HepG2 (cell line): ENCODE data around the gene MEA1. TPM values are rescaled to one million over a fixed set of nuclear protein-coding genes. Genes with fewer than 3 reads are reported as not detected.
A peak's percentile ranks its signal among the peaks of the same experiment; 100 is the strongest.

Experiments used
- ADNP ChIP-seq: sonication (generic); formaldehyde crosslinking; IDR thresholded peaks from 2 replicates; pipeline ENCODE4 v1.4.0; 2020; ENCODE audit warnings: missing genetic modification reagents
- CBX2 ChIP-seq, 2 experiments: fragments of 200-600 bp in 1 of 2; sonication (generic); formaldehyde crosslinking in 1 of 2; IDR thresholded peaks; 2 replicates each; pipeline versions ENCODE4 v1.7.0 to v1.8.1; 2018 to 2022; ENCODE audit warnings: low read depth in 2 of 2, low read length in 1 of 2, mild to moderate bottlenecking in 1 of 2, missing genetic modification reagents in 1 of 2
- ERF ChIP-seq: IDR thresholded peaks from 2 replicates; pipeline ENCODE4 v1.6.1; 2018; ENCODE audit warnings: missing biosample characterization, missing genetic modification reagents
- ETV6 ChIP-seq: sonication (generic); formaldehyde crosslinking; conservative IDR thresholded peaks from 2 replicates; pipeline ENCODE4 v1.4.0; 2020; ENCODE audit warnings: missing genetic modification reagents
- KDM6A ChIP-seq: IDR thresholded peaks from 2 replicates; pipeline ENCODE4 v1.6.1; 2016; ENCODE audit warnings: low read depth
- MIXL1 ChIP-seq: IDR thresholded peaks from 2 replicates; pipeline ENCODE4 v1.6.1; 2016
- NAIF1 ChIP-seq: sonication (generic); formaldehyde crosslinking; IDR thresholded peaks from 2 replicates; pipeline ENCODE4 v1.5.0; 2020; ENCODE audit warnings: mild to moderate bottlenecking, missing genetic modification reagents, borderline replicate concordance
- NONO ChIP-seq, 2 experiments: fragments of 450-650 bp in 1 of 2; sonication (generic) in 1 of 2; formaldehyde crosslinking in 1 of 2; IDR thresholded peaks in 1 of 2; conservative IDR thresholded peaks in 1 of 2; 2 replicates each; pipeline versions ENCODE4 v1.6.1 to v1.8.0; 2017 to 2022; ENCODE audit warnings: mild to moderate bottlenecking in 1 of 2, missing genetic modification reagents in 1 of 2, moderate library complexity in 1 of 2
- PRPF4 ChIP-seq: fragments of 200-400 bp; formaldehyde crosslinking; IDR thresholded peaks from 2 replicates; pipeline ENCODE4 v1.6.1; 2016; ENCODE audit warnings: low read length, low read depth; ENCODE audit not compliant: poor library complexity, severe bottlenecking
- REPIN1 ChIP-seq: sonication (generic); formaldehyde crosslinking; IDR thresholded peaks from 2 replicates; pipeline ENCODE4 v1.8.0; 2022; ENCODE audit warnings: missing genetic modification reagents, low read depth, mild to moderate bottlenecking, borderline replicate concordance
- SOX13 ChIP-seq, 3 experiments: fragments of 450-650 bp in 1 of 3; sonication (generic) in 1 of 3; formaldehyde crosslinking in 1 of 3; IDR thresholded peaks in 2 of 3; conservative IDR thresholded peaks in 1 of 3; 2 replicates each; pipeline versions ENCODE4 v1.5.0 to v1.6.1; 2016 to 2020; ENCODE audit warnings: antibody characterized with exemption in 1 of 3, mild to moderate bottlenecking in 1 of 3, missing compliant biosample characterization in 1 of 3, missing genetic modification reagents in 1 of 3, moderate library complexity in 1 of 3
- TMF1 ChIP-seq: sonication (generic); formaldehyde crosslinking; IDR thresholded peaks from 2 replicates; pipeline ENCODE4 v1.8.1; 2022; ENCODE audit warnings: low read depth, missing genetic modification reagents
- ZBTB33 ChIP-seq: sonication (generic); formaldehyde crosslinking; IDR thresholded peaks from 2 replicates; pipeline ENCODE4 v1.4.0; 2020; ENCODE audit warnings: missing genetic modification reagents
- ZBTB42 ChIP-seq: sonication (generic); formaldehyde crosslinking; IDR thresholded peaks from 2 replicates; pipeline ENCODE4 v1.5.0; 2020; ENCODE audit warnings: mild to moderate bottlenecking, missing genetic modification reagents
- ZBTB7A ChIP-seq: sonication (generic); formaldehyde crosslinking; IDR thresholded peaks from 2 replicates; pipeline ENCODE4 v1.8.0; 2022; ENCODE audit warnings: mild to moderate bottlenecking, missing genetic modification reagents
- ZNF333 ChIP-seq: sonication (generic); formaldehyde crosslinking; IDR thresholded peaks from 2 replicates; pipeline ENCODE4 v1.4.0; 2020; ENCODE audit warnings: mild to moderate bottlenecking, missing genetic modification reagents, borderline replicate concordance
- ZNF460 ChIP-seq: sonication (generic); formaldehyde crosslinking; IDR thresholded peaks from 2 replicates; pipeline ENCODE4 v1.5.1; 2020; ENCODE audit warnings: missing genetic modification reagents, mild to moderate bottlenecking, borderline replicate concordance
- ZNF597 ChIP-seq: sonication (generic); formaldehyde crosslinking; IDR thresholded peaks from 2 replicates; pipeline ENCODE4 v1.5.0; 2020; ENCODE audit warnings: missing genetic modification reagents
- ZNF720 ChIP-seq: sonication (generic); formaldehyde crosslinking; IDR thresholded peaks from 2 replicates; pipeline ENCODE4 v1.4.0; 2020; ENCODE audit warnings: missing genetic modification reagents
- polyA plus RNA-seq, 8 experiments: library from polyadenylated mRNA; depleted of rRNA in 3 of 8; stranded (reverse) in 7 of 8; unstranded in 1 of 8; fragments of >200 nt; fragmentation: Illumina TruSeq in 4 of 8; extraction: Trizol in 4 of 8; gene quantifications; 2 replicates each; pipeline versions ENCODE4 v1.2.1 to v1.2.3, GENCODE V29; 2011 to 2016; ENCODE audit warnings: low read depth in 4 of 8, missing spikeins in 1 of 8, mixed read lengths in 1 of 8; ENCODE audit not compliant: insufficient read depth in 1 of 8
- total RNA-seq, 5 experiments: library from RNA; depleted of rRNA; stranded (reverse); fragments of >200 nt; fragmentation: Illumina TruSeq; extraction: Trizol; gene quantifications; 2 replicates each; pipeline ENCODE4 v1.2.3, GENCODE V29; 2016; ENCODE audit warnings: low read depth in 1 of 5
- TF ChIP-seq, protein P1 (sequence below): sonication (generic); formaldehyde crosslinking; IDR thresholded peaks from 2 replicates; pipeline ENCODE4 v1.5.0; 2020; ENCODE audit warnings: missing genetic modification reagents
- TF ChIP-seq, protein P2 (sequence below): sonication (generic); formaldehyde crosslinking; IDR thresholded peaks from 2 replicates; pipeline ENCODE4 v1.8.0; 2022; ENCODE audit warnings: missing genetic modification reagents, mild to moderate bottlenecking, moderate library complexity, borderline replicate concordance
- TF ChIP-seq, protein P3 (sequence below), 2 experiments: fragments of 450-650 bp in 1 of 2; sonication (generic) in 1 of 2; formaldehyde crosslinking; IDR thresholded peaks; 2 replicates each; pipeline versions ENCODE4 v1.5.0 to v1.8.0; 2020 to 2022; ENCODE audit warnings: mild to moderate bottlenecking in 1 of 2, missing genetic modification reagents in 1 of 2

The MEA1 gene
- total and polyA plus RNA-seq, 2 of the 13 experiments (the other 11 are each of a cell fraction or from before 2014, with no cell fraction given) = 75.6 to 86.2 TPM

- TF ChIP-seq, protein P1, sequence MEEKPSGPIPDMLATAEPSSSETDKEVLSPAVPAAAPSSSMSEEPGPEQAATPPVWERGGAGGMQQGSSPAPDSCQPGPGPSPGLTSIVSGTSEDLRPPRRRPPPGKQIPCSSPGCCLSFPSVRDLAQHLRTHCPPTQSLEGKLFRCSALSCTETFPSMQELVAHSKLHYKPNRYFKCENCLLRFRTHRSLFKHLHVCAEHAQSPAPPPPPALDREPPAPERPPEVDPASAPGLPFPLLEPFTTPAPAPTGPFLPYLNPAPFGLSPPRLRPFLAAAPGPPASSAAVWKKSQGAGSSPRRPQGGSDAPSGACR (CRISPR knock-in tag) = peak; percentile 63; the same call in 1 of the 2 replicates
- TF ChIP-seq TMF1 (CRISPR knock-in tag) (0 out of 2 replicates have a peak, but pooled peaks have one; percentile 37), ZNF460 (no peak), ZBTB33 (CRISPR knock-in tag) (peak; percentile 42; the same call in 1 of the 2 replicates), ZNF333 (CRISPR knock-in tag) (peak; percentile 13; the same call in 1 of the 2 replicates), SOX13 (IDR thresholded peaks at IDR 0.05) (no peak), SOX13 (CRISPR knock-in tag; conservative IDR thresholded peaks at IDR 0.05 in 1 of 2, IDR thresholded peaks at IDR 0.05 in 1 of 2) (peak in 1 of 2 experiments; percentile 33; a peak in 1 of 4 replicates), NAIF1 (no peak), ZNF597 (CRISPR knock-in tag) (no peak), KDM6A (CRISPR knock-in tag) (no peak), ERF (no peak), ZNF720 (no peak), CBX2 (IDR thresholded peaks at IDR 0.05; ENCODE audit: low read depth, low read length) (no peak), CBX2 (CRISPR knock-in tag; IDR thresholded peaks at IDR 0.05; ENCODE audit: low read depth) (no peak), PRPF4 (no peak), ADNP (CRISPR knock-in tag) (no peak), ETV6 (CRISPR knock-in tag) (no peak), ZBTB42 (CRISPR knock-in tag) (no peak), MIXL1 (CRISPR knock-in tag) (peak; percentile 66; the same call in 1 of the 2 replicates), ZBTB7A (CRISPR knock-in tag) (no peak; the same call in 1 of the 2 replicates), REPIN1 (CRISPR knock-in tag) (peak; percentile 76), NONO (IDR thresholded peaks at IDR 0.05) (no peak), NONO (CRISPR knock-in tag; conservative IDR thresholded peaks at IDR 0.05) (0 out of 2 replicates have a peak, but pooled peaks have one; percentile 45)
- TF ChIP-seq, protein P2, sequence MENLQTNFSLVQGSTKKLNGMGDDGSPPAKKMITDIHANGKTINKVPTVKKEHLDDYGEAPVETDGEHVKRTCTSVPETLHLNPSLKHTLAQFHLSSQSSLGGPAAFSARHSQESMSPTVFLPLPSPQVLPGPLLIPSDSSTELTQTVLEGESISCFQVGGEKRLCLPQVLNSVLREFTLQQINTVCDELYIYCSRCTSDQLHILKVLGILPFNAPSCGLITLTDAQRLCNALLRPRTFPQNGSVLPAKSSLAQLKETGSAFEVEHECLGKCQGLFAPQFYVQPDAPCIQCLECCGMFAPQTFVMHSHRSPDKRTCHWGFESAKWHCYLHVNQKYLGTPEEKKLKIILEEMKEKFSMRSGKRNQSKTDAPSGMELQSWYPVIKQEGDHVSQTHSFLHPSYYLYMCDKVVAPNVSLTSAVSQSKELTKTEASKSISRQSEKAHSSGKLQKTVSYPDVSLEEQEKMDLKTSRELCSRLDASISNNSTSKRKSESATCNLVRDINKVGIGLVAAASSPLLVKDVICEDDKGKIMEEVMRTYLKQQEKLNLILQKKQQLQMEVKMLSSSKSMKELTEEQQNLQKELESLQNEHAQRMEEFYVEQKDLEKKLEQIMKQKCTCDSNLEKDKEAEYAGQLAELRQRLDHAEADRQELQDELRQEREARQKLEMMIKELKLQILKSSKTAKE = no peak
- TF ChIP-seq, protein P3, sequence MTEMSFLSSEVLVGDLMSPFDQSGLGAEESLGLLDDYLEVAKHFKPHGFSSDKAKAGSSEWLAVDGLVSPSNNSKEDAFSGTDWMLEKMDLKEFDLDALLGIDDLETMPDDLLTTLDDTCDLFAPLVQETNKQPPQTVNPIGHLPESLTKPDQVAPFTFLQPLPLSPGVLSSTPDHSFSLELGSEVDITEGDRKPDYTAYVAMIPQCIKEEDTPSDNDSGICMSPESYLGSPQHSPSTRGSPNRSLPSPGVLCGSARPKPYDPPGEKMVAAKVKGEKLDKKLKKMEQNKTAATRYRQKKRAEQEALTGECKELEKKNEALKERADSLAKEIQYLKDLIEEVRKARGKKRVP (CRISPR knock-in tag; IDR thresholded peaks at IDR 0.05) = no peak
Measured at GRCh38 chr6:43013843-43014433, at the start of gene MEA1, which contains the start of gene KLHDC3 (continued).
